ENCODE results near the gene AP1B1.

AP1B1 gene

DNA sequence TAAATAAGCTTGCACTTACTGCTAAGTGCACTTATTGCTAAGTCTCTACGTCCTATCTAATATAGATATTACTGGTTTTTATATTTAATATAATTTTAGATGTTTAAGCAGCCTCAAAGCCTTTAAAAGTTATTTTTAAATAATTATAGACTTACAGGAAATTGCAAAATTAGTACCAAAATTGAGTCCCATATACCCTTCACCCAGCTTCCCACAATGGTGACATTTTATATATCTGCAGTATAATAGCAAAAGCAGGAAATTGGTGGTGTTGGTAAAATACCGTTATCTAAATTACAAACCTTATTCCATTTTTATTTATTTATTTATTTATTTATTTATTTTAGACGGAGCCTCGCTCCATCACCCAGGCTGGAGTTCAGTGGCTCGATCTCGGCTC is 1.9 kb upstream of the AP1B1 start:
- no peaks in the 10 kb centered on the region for H3K9me3 ChIP-seq (ENCODE audit: control insufficient read depth in 2 of 2, low read length in 2 of 2)
- no peak overlapping the region for H3K27ac ChIP-seq (ENCODE audit: low read depth in 2 of 2, low read length in 2 of 2)
- no peak overlapping the region for H3K4me3 ChIP-seq (ENCODE audit: low read length in 2 of 2)
- no peak overlapping the region for H3K9ac ChIP-seq (ENCODE audit: low read depth in 1 of 2, low read length in 2 of 2)
- no peaks in the 10 kb centered on the region for H3K36me3 ChIP-seq (ENCODE audit: control insufficient read depth in 2 of 2, insufficient read depth in 2 of 2, low read length in 2 of 2)
- H3K27me3 ChIP-seq (ENCODE audit: control insufficient read depth in 2 of 2, insufficient read depth in 2 of 2, low read length in 2 of 2): no peaks in the 10 kb centered on the region
- peaks cover 17 to 34% of the 10 kb centered on the region in 2 donors for H3K4me1 ChIP-seq (ENCODE audit: control insufficient read depth in 2 of 2, insufficient read depth in 2 of 2, low read length in 2 of 2)

DNA sequence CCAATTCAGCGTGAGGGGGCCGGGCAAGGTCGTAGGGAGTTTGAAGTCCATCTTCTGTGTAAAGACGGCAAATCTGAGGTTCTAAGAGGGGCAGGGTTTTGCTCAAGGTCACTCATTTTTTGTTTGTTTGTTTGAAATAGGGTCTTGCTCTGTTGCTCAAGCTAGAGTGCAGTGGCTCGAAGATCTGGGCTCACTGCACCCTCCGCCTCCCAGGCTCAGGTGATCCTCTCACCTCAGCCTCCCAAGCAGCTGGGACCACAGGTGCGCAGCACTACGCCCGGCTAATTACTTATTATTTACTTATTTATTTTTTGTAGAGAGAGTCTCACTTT is 355 bp upstream of the AP1B1 start:
- Histone ChIP-seq H3K4me1 (ENCODE audit: control insufficient read depth in 2 of 2, insufficient read depth in 2 of 2, low read length in 2 of 2) (peaks cover 22 to 45% of the 10 kb centered on the region in 2 donors), H3K9ac (ENCODE audit: low read depth in 1 of 2, low read length in 2 of 2) (peak overlapping the region; percentile 58 to 79), H3K36me3 (ENCODE audit: control insufficient read depth in 2 of 2, insufficient read depth in 2 of 2, low read length in 2 of 2) (peaks cover 0 to 1% of the 10 kb centered on the region in 2 donors), H3K9me3 (ENCODE audit: control insufficient read depth in 2 of 2, low read length in 2 of 2) (no peaks in the 10 kb centered on the region), H3K27me3 (ENCODE audit: control insufficient read depth in 2 of 2, insufficient read depth in 2 of 2, low read length in 2 of 2) (no peaks in the 10 kb centered on the region), H3K4me3 (ENCODE audit: low read length in 2 of 2) (peak overlapping the region; percentile 68 to 74), H3K27ac (ENCODE audit: low read depth in 2 of 2, low read length in 2 of 2) (peak overlapping the region; percentile 9 to 81)

DNA sequence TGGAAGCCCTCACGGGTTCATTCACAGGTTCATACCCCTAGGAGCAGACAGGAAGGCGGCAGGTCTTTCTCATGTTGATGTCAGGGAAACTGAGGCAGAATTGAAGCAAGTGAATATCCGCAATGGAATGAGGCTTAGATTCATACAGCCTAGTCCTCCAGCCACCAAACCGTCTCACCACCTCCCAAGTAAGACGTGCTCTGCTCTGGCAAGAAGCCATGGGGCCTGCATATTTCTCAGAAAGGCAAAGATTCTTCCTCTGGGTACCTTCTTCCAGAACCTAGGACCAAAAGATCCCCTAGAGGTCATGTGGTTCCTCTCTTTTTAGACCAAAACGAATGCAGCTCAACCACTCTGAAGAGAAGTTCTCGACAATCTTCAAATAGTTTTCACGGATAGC is 1.7 kb downstream of the AP1B1 start:
- H3K9me3 ChIP-seq (ENCODE audit: control insufficient read depth in 2 of 2, low read length in 2 of 2): no peaks in the 10 kb centered on the region
- peaks cover 0 to 3% of the 10 kb centered on the region in 2 donors for H3K36me3 ChIP-seq (ENCODE audit: control insufficient read depth in 2 of 2, insufficient read depth in 2 of 2, low read length in 2 of 2)
- H3K4me1 ChIP-seq (ENCODE audit: control insufficient read depth in 2 of 2, insufficient read depth in 2 of 2, low read length in 2 of 2): peaks cover 30 to 53% of the 10 kb centered on the region in 2 donors
- H3K27ac ChIP-seq (ENCODE audit: low read depth in 2 of 2, low read length in 2 of 2): peak overlapping the region; percentile 33 to 44
- H3K27me3 ChIP-seq (ENCODE audit: control insufficient read depth in 2 of 2, insufficient read depth in 2 of 2, low read length in 2 of 2): no peaks in the 10 kb centered on the region
- no peak overlapping the region for H3K4me3 ChIP-seq (ENCODE audit: low read length in 2 of 2)
- H3K9ac ChIP-seq (ENCODE audit: low read depth in 1 of 2, low read length in 2 of 2): no peak overlapping the region

DNA sequence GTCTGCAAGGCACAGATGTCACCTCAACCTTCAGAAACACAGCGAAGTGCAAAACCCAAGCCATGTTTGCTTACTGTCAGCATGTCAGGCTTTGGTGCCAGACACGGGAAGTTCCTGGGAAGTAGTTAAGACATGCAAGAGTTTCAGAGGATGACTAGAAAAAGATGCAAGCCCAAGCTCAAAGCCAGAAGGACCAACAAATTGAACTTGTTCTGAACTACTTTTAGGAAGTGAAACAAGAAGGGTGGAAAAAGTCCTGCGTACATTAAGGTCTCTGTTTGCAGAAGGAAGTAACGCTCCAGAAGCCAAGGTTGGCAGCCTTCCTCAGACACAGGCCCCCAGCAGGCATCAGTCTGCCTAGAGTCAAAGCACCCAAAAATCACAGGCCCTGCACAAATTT is 2.6 kb downstream of the AP1B1 start:
- H3K9me3 ChIP-seq (ENCODE audit: control insufficient read depth in 2 of 2, low read length in 2 of 2): no peaks in the 10 kb centered on the region
- H3K9ac ChIP-seq (ENCODE audit: low read depth in 1 of 2, low read length in 2 of 2): no peak overlapping the region
- H3K36me3 ChIP-seq (ENCODE audit: control insufficient read depth in 2 of 2, insufficient read depth in 2 of 2, low read length in 2 of 2): peaks cover 5% of the 10 kb centered on the region in 2 donors
- no peak overlapping the region for H3K4me3 ChIP-seq (ENCODE audit: low read length in 2 of 2)
- H3K4me1 ChIP-seq (ENCODE audit: control insufficient read depth in 2 of 2, insufficient read depth in 2 of 2, low read length in 2 of 2): peaks cover 30 to 53% of the 10 kb centered on the region in 2 donors
- no peaks in the 10 kb centered on the region for H3K27me3 ChIP-seq (ENCODE audit: control insufficient read depth in 2 of 2, insufficient read depth in 2 of 2, low read length in 2 of 2)
- H3K27ac ChIP-seq (ENCODE audit: low read depth in 2 of 2, low read length in 2 of 2): peak overlapping the region in 1 of 2 donors; percentile 53

DNA sequence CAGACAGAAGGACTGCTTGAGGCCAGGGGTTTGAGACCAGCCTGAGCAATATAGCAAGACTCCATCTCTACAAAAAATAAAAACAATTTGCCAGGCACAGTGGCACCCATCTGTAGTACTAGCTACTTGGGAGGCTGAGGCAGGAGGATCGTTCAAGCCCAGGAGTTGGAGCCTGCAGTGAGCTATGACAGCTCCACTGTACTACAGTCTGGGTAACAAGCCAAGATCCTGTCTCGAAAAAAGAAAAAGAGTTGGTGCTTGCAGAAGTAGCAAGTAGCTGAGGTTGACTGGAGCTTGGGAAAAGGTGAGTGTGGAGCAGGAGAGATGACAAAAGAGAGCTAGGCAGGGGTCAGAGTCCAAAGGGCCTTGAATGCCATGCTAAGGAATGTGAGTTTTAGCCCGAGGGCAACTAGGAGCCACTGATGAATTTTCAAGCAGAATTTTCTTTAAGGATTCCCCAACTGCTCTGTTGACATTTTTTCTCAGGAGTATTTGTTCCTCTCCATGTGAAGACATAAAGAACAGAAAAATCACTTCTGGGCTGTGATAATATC is 3.1 kb downstream of the AP1B1 start:
- Histone ChIP-seq H3K9ac (ENCODE audit: low read depth in 1 of 2, low read length in 2 of 2) (no peak overlapping the region), H3K36me3 (ENCODE audit: control insufficient read depth in 2 of 2, insufficient read depth in 2 of 2, low read length in 2 of 2) (peaks cover 6 to 9% of the 10 kb centered on the region in 2 donors), H3K4me3 (ENCODE audit: low read length in 2 of 2) (no peak overlapping the region), H3K9me3 (ENCODE audit: control insufficient read depth in 2 of 2, low read length in 2 of 2) (no peaks in the 10 kb centered on the region), H3K27me3 (ENCODE audit: control insufficient read depth in 2 of 2, insufficient read depth in 2 of 2, low read length in 2 of 2) (no peaks in the 10 kb centered on the region), H3K4me1 (ENCODE audit: control insufficient read depth in 2 of 2, insufficient read depth in 2 of 2, low read length in 2 of 2) (peaks cover 30 to 53% of the 10 kb centered on the region in 2 donors), H3K27ac (ENCODE audit: low read depth in 2 of 2, low read length in 2 of 2) (peak overlapping the region in 1 of 2 donors; percentile 53)

DNA sequence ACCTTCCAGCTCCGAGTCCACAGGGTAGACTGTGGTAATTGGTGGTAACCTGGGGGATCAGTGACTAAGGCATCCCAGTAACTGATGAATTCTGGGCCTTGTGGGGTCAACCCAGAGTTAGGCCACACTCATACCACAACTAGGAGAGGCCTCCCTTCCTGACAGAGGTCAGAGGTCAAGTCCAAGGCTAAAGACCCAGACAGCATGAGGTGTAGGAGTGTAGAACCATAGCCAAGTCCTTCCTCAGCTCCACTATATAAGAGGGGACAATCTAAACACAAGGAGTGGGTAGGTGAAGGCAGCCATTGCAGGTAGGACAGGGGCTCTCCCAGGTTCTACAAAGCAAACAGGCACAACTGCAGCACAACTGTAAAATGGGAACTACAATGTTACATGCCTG is 4.6 kb downstream of the AP1B1 start:
- H3K27ac ChIP-seq (ENCODE audit: low read depth in 2 of 2, low read length in 2 of 2): peak overlapping the region in 1 of 2 donors; percentile 53
- H3K9me3 ChIP-seq (ENCODE audit: control insufficient read depth in 2 of 2, low read length in 2 of 2): no peaks in the 10 kb centered on the region
- peaks cover 26 to 49% of the 10 kb centered on the region in 2 donors for H3K4me1 ChIP-seq (ENCODE audit: control insufficient read depth in 2 of 2, insufficient read depth in 2 of 2, low read length in 2 of 2)
- H3K36me3 ChIP-seq (ENCODE audit: control insufficient read depth in 2 of 2, insufficient read depth in 2 of 2, low read length in 2 of 2): peaks cover 9 to 15% of the 10 kb centered on the region in 2 donors
- H3K4me3 ChIP-seq (ENCODE audit: low read length in 2 of 2): no peak overlapping the region
- peak overlapping the region in 1 of 2 donors; percentile 18 for H3K9ac ChIP-seq (ENCODE audit: low read depth in 1 of 2, low read length in 2 of 2)
- no peaks in the 10 kb centered on the region for H3K27me3 ChIP-seq (ENCODE audit: control insufficient read depth in 2 of 2, insufficient read depth in 2 of 2, low read length in 2 of 2)

DNA sequence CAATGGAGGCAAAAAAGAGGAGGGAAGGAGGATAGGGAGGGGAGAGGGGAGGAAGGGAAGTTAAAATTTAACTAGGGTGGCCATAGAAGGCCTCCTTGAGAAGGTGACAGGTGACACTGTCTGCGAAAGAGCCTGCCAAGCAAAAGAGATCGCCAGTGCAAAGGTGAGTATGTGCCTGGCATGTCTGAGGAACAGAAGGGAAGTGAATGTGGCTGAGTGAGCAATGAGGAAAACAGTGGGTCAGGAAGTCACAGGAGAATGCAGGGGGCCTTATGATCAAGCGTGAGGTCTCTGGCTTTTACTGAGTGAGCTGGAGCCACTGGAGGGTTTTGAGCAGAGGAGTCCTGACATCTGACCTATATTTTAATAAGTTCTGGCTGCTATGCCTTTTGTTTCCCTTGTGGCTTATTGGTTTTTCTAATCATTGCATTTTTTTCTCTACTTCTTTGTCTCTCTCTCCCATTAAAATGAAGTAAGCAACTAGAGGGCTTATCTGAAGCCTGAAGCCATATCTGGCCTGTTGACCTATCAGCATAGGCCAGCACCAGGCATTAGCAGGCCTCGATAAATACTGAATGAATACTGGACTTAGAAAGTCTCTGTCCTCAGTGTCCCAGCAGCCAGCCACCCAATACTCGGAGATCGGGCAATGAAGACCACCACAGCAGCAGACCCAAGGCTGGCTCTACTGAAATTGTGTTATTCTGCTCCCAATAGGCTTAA is 5.6 kb downstream of the AP1B1 start:
- Histone ChIP-seq H3K4me3 (ENCODE audit: low read length in 2 of 2) (peak overlapping the region; percentile 19 to 51), H3K9ac (ENCODE audit: low read depth in 1 of 2, low read length in 2 of 2) (peak overlapping the region; percentile 26 to 64), H3K27ac (ENCODE audit: low read depth in 2 of 2, low read length in 2 of 2) (peak overlapping the region; percentile 69 to 85), H3K4me1 (ENCODE audit: control insufficient read depth in 2 of 2, insufficient read depth in 2 of 2, low read length in 2 of 2) (peaks cover 23 to 46% of the 10 kb centered on the region in 2 donors), H3K27me3 (ENCODE audit: control insufficient read depth in 2 of 2, insufficient read depth in 2 of 2, low read length in 2 of 2) (no peaks in the 10 kb centered on the region), H3K9me3 (ENCODE audit: control insufficient read depth in 2 of 2, low read length in 2 of 2) (no peaks in the 10 kb centered on the region), H3K36me3 (ENCODE audit: control insufficient read depth in 2 of 2, insufficient read depth in 2 of 2, low read length in 2 of 2) (peaks cover 9 to 15% of the 10 kb centered on the region in 2 donors)

DNA sequence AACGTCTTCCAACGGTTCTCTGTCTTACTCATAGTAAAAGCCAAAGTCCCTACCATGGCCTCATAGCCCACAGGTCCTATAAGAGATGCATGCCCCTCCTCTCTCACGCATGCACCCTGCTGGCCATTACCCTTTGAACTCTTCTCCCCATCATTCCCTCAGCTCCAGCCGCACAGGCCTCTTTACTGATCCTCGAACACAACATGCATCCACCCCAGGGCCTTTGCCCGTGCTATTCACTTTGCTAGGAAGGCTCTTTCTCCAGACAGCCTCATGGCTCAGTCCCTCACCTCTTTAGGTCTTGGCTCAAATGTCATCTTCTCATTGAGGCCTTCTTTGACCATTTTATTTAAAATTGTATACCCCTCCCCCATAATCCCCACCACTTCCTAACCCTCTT is 7.5 kb downstream of the AP1B1 start:
- peaks cover 18 to 32% of the 10 kb centered on the region in 2 donors for H3K4me1 ChIP-seq (ENCODE audit: control insufficient read depth in 2 of 2, insufficient read depth in 2 of 2, low read length in 2 of 2)
- no peaks in the 10 kb centered on the region for H3K27me3 ChIP-seq (ENCODE audit: control insufficient read depth in 2 of 2, insufficient read depth in 2 of 2, low read length in 2 of 2)
- no peak overlapping the region for H3K4me3 ChIP-seq (ENCODE audit: low read length in 2 of 2)
- peaks cover 20 to 27% of the 10 kb centered on the region in 2 donors for H3K36me3 ChIP-seq (ENCODE audit: control insufficient read depth in 2 of 2, insufficient read depth in 2 of 2, low read length in 2 of 2)
- H3K27ac ChIP-seq (ENCODE audit: low read depth in 2 of 2, low read length in 2 of 2): no peak overlapping the region
- H3K9me3 ChIP-seq (ENCODE audit: control insufficient read depth in 2 of 2, low read length in 2 of 2): no peaks in the 10 kb centered on the region
- H3K9ac ChIP-seq (ENCODE audit: low read depth in 1 of 2, low read length in 2 of 2): no peak overlapping the region

DNA sequence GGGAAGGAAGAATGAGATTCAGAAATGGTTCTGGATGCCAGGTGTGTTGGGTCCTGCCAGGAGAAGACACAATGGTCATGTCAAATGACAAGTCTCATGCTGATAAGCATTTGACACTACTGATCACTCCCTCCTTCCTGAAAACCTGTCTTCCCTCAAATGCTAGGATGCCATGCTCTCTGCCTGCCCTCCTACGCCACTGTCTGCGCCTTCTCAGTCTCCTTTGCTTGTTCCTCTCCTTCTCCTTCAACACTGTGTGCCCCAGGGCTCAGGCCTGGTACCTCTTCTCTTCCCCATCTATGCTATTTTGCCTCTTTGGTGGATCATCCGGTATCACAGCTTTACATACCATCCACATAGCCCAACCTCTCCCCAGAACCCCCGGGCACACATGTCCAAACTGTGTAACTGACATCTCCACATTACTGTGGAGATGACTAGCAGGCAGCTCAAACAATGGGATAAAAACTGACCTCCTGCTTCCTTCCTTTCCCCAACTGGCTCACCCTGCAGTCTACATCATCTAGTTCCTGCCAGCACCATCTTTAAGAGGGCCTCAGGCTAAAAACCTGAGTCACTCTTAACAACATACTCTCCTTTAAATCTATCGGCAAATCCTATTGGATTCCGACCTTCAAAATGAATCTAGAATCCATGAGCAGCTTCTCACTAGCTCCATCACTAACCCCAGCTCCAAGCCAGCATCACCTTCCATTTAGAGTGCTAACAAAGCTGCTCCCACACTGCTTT is 8.2 kb downstream of the AP1B1 start:
- Histone ChIP-seq H3K4me3 (ENCODE audit: low read length in 2 of 2) (no peak overlapping the region), H3K9ac (ENCODE audit: low read depth in 1 of 2, low read length in 2 of 2) (no peak overlapping the region), H3K4me1 (ENCODE audit: control insufficient read depth in 2 of 2, insufficient read depth in 2 of 2, low read length in 2 of 2) (peaks cover 18 to 26% of the 10 kb centered on the region in 2 donors), H3K27ac (ENCODE audit: low read depth in 2 of 2, low read length in 2 of 2) (no peak overlapping the region), H3K9me3 (ENCODE audit: control insufficient read depth in 2 of 2, low read length in 2 of 2) (no peaks in the 10 kb centered on the region), H3K36me3 (ENCODE audit: control insufficient read depth in 2 of 2, insufficient read depth in 2 of 2, low read length in 2 of 2) (peaks cover 20 to 27% of the 10 kb centered on the region in 2 donors), H3K27me3 (ENCODE audit: control insufficient read depth in 2 of 2, insufficient read depth in 2 of 2, low read length in 2 of 2) (no peaks in the 10 kb centered on the region)

DNA sequence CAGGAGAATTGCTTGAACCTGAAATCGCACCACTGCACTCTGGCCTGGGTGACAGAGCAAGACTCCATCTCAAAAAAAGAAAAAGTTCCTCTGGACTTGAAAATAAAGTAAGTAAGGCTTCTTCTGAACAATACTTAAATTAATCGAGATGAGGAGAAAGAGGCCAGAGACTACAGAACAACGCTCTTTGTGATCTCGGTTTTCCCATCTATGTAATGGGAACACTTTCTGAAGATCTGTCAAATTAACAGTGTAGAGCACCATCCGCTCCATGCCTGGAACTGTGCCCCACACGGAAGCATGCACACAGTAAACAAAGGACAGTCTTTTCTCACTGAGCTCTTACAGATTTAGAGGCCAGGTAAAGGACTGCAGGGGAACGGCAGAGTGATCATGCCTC is 9.1 kb downstream of the AP1B1 start:
- H3K4me1 ChIP-seq (ENCODE audit: control insufficient read depth in 2 of 2, insufficient read depth in 2 of 2, low read length in 2 of 2): peaks cover 18 to 21% of the 10 kb centered on the region in 2 donors
- peaks cover 20 to 27% of the 10 kb centered on the region in 2 donors for H3K36me3 ChIP-seq (ENCODE audit: control insufficient read depth in 2 of 2, insufficient read depth in 2 of 2, low read length in 2 of 2)
- H3K9me3 ChIP-seq (ENCODE audit: control insufficient read depth in 2 of 2, low read length in 2 of 2): no peaks in the 10 kb centered on the region
- H3K27me3 ChIP-seq (ENCODE audit: control insufficient read depth in 2 of 2, insufficient read depth in 2 of 2, low read length in 2 of 2): no peaks in the 10 kb centered on the region
- no peak overlapping the region for H3K9ac ChIP-seq (ENCODE audit: low read depth in 1 of 2, low read length in 2 of 2)
- no peak overlapping the region for H3K4me3 ChIP-seq (ENCODE audit: low read length in 2 of 2)
- no peak overlapping the region for H3K27ac ChIP-seq (ENCODE audit: low read depth in 2 of 2, low read length in 2 of 2)
